ENCODE results near the gene CYP27C1.

- TF ChIP-seq CTCF (IDR thresholded peaks at IDR 0.05; ENCODE audit: low read depth, low read length, poor library complexity, severe bottlenecking) (no peak), EZH2phosphoT487 (IDR thresholded peaks at IDR 0.05; ENCODE audit: borderline replicate concordance, low read length) (no peak)
Measured at GRCh38 chr2:127175041-127175721, 44.9 kb downstream of the CYP27C1 start.
